ENCODE results near the gene FRMD8. TPM values are rescaled to one million over a fixed set of nuclear protein-coding genes. Genes with fewer than 3 reads are reported as not detected.

FRMD8 gene
- total RNA-seq, 1 experiment from 2014 or later: 68.3 TPM

GRCh38 chr11:65383778-65384177, 2.7 kb upstream of the FRMD8 start:
- no peaks in the 10 kb centered on the region for H3K36me3 ChIP-seq (ENCODE audit: low read depth, low read length)
- H3K79me2 ChIP-seq (ENCODE audit: low read length): peaks cover 23% of the 10 kb centered on the region
- intact Hi-C loops (cut with micrococcal nuclease): no loop called here
- no peaks in the 10 kb centered on the region for H3K9me3 ChIP-seq (ENCODE audit: low read length)
- no peak overlapping the region for H3K4me3 ChIP-seq (ENCODE audit: low read length)
- peak overlapping the region; percentile 95 for H3K9ac ChIP-seq (ENCODE audit: low read length)
- peak overlapping the region; percentile 79 for H3K4me2 ChIP-seq (ENCODE audit: low read length)
- peak overlapping the region; percentile 98 for H3K27ac ChIP-seq (ENCODE audit: low read length)
- H3F3A ChIP-seq (ENCODE audit: low read length, unreplicated experiment): peaks cover 13% of the 10 kb centered on the region
- no TSS peak for BruUV-seq (replicated peaks)
- no peak for TF ChIP-seq EZH2 (IDR thresholded peaks at IDR 0.05; ENCODE audit: low read length, unreplicated experiment)
- no peak for TF ChIP-seq EZH2phosphoT487 (IDR thresholded peaks at IDR 0.05; ENCODE audit: borderline replicate concordance, low read length)
- no peak for TF ChIP-seq CTCF (conservative IDR thresholded peaks at IDR 0.05; ENCODE audit: low read depth, low read length)
- no peaks in the 10 kb centered on the region for H3K27me3 ChIP-seq (ENCODE audit: low read length)
- DNase-seq (peak; percentile 12), ATAC-seq (no peak)
- peaks cover 69% of the 10 kb centered on the region for H3K4me1 ChIP-seq (ENCODE audit: insufficient read depth, low read length)
- no peak overlapping the region for H2AFZ ChIP-seq (ENCODE audit: low read length)
- POLR2A ChIA-PET (ENCODE audit: unreplicated experiment): interaction anchor here (1.1 kb wide), 2 partner anchors 32 to 47 kb away, joined by 3 to 5 read pairs; no protein-coding TSS in a partner anchor
- H4K20me1 ChIP-seq (ENCODE audit: low read length): no peaks in the 10 kb centered on the region
- CTCF ChIA-PET: no interaction called here
- no peaks in the 10 kb centered on the region for H3K9me2 ChIP-seq (replicated peaks; ENCODE audit: low read length)

GRCh38 chr11:65384301-65384889, 2.0 kb upstream of the FRMD8 start:
- intact Hi-C loops (cut with micrococcal nuclease): no loop called here

More at GRCh38 chr11:65384301-65384889, 2.0 kb upstream of the FRMD8 start:
- ATAC-seq (peak; percentile 1), DNase-seq (peak; percentile 78)
- H3K36me3 ChIP-seq (ENCODE audit: low read depth, low read length): no peaks in the 10 kb centered on the region
- peaks cover 69% of the 10 kb centered on the region for H3K4me1 ChIP-seq (ENCODE audit: insufficient read depth, low read length)
- peak overlapping the region; percentile 79 for H3K4me2 ChIP-seq (ENCODE audit: low read length)
- no peaks in the 10 kb centered on the region for H3K9me3 ChIP-seq (ENCODE audit: low read length)
- peaks cover 13% of the 10 kb centered on the region for H3F3A ChIP-seq (ENCODE audit: low read length, unreplicated experiment)
- no peaks in the 10 kb centered on the region; the same call in 1 of the 2 replicates for H4K20me1 ChIP-seq (ENCODE audit: low read length)
- POLR2A ChIA-PET (ENCODE audit: unreplicated experiment): interaction anchor here (0.6 to 0.8 kb wide), 4 partner anchors 33 to 115 kb away, joined by 3 to 14 read pairs (median 4); partner anchors contain the start of gene NEAT1
- peak overlapping the region; percentile 98 for H3K27ac ChIP-seq (ENCODE audit: low read length)
- H3K9ac ChIP-seq (ENCODE audit: low read length): peak overlapping the region; percentile 95
- H3K4me3 ChIP-seq (ENCODE audit: low read length): no peak overlapping the region
- H3K79me2 ChIP-seq (ENCODE audit: low read length): peaks cover 29% of the 10 kb centered on the region
- no peaks in the 10 kb centered on the region for H3K27me3 ChIP-seq (ENCODE audit: low read length)
- TF ChIP-seq EZH2phosphoT487 (IDR thresholded peaks at IDR 0.05; ENCODE audit: borderline replicate concordance, low read length) (no peak), EZH2 (IDR thresholded peaks at IDR 0.05; ENCODE audit: low read length, unreplicated experiment) (no peak), CTCF (conservative IDR thresholded peaks at IDR 0.05; ENCODE audit: low read depth, low read length) (no peak)
- no peak overlapping the region for H2AFZ ChIP-seq (ENCODE audit: low read length)
- no peaks in the 10 kb centered on the region for H3K9me2 ChIP-seq (replicated peaks; ENCODE audit: low read length)
- no TSS peak for BruUV-seq (replicated peaks)
- CTCF ChIA-PET: interaction anchor here (0.5 kb wide), 1 partner anchor 48 kb away, joined by 6 read pairs; no protein-coding TSS in a partner anchor
